ENCODE results near the gene HIPK2. TPM values are rescaled to one million over a fixed set of nuclear protein-coding genes. Genes with fewer than 3 reads are reported as not detected.
A peak's percentile ranks its signal among the peaks of the same experiment; 100 is the strongest.

HIPK2 gene
- total and polyA plus RNA-seq, 3 experiments from 2014 or later: 1.7 to 22.7 (median 21.2) TPM

DNA sequence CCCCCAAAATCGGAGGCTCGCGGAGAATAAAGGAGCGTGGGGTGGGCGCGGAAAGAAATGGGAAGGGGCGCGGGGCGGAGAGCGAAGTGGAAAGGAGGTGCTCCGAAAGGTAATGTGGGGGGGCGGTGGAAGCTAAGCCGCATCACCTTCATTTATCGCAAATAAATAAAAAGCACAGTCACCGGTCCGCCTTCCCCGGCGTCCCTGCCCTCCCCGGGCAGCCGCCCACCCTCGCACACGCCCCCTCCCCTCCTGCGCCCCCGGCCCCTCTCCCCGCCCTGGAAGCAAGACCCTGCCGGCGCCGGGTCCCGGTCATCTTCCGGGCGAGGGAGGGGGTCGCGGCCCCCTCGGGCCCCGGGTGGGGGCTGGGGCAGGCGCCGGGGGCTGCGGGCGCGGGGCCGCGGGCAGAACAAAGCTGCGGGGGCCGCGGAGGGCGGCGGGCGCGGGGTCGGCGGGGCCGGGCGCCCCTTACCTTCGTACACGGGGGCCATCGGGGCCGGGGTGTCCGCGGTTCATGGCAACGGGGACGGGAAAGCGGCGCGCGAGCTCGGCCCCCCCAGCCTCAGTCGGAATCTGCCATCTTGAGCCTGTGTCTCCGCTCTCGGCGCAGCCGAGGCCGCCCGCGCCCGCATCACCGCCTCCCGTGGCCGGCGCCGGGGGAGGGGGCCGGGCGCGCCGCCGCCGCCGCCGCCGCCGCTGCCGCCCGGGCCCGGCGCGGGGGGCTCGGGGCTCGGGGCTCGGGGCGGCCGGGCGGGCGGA lies 486 bp downstream of the HIPK2 start:
- POLR2A ChIA-PET: interaction anchor here (1.2 to 3.2 kb wide), 2 partner anchors 9 to 26 kb away, joined by 3 to 16 read pairs; no protein-coding TSS in a partner anchor
- H3K36me3 Mint-ChIP-seq: peaks cover 0 to 14% (median 3%) of the 10 kb centered on the region in 3 donors
- H3K4me3 Mint-ChIP-seq: peak overlapping the region; percentile 93 to 99 (median 98)

DNA sequence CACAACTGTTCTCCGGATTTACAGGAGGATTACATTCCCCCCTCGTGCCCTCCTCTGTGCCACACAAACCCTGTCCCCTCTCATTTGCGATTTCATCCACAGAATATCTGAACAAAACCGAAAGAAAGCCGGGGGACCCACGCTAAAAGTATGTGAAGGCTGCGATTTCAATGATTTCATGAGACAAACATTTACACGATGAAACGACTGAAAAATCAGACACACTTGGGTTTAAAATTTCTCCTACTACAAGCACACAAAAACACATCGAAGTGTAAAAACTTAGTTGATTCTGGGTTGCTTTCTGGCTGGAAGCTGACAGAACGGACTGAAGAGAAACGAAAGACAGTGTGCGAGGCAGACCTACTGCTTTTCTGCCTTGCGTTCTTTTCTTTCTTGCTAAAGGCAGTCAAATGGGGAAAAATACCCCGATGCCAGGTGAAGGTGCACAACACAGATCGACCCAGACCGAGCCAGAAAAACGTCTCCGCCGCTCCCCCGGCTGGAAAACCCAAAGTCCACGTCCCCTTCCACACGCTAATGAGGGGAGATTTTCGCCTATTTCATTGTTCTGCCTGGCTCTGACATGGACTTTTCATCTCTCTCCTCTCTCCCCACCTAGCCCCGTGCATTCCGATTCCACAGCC lies 1.2 kb downstream of the HIPK2 start:
- Histone ChIP-seq H3K27me3 (ENCODE audit: insufficient read depth, low read length, poor library complexity, severe bottlenecking) (no peaks in the 10 kb centered on the region), H3K27ac (ENCODE audit: low read depth, low read length) (peak overlapping the region; percentile 81), H3K36me3 (ENCODE audit: insufficient read depth, low read length) (no peaks in the 10 kb centered on the region), H3K4me3 (ENCODE audit: low read length) (peak overlapping the region; percentile 72), H3K4me1 (ENCODE audit: insufficient read depth, low read length) (peaks cover 43% of the 10 kb centered on the region), H3K9me3 (ENCODE audit: low read length) (no peaks in the 10 kb centered on the region)
- peak overlapping the region; percentile 91 to 99 (median 96) for H3K27ac Mint-ChIP-seq
- H3K9me3 Mint-ChIP-seq: no peaks in the 10 kb centered on the region
- H3K4me1 Mint-ChIP-seq: peaks cover 42 to 58% (median 54%) of the 10 kb centered on the region in 3 donors
- peaks cover 9 to 15% of the 10 kb centered on the region in 2 donors for H3K27me3 Mint-ChIP-seq
- peaks cover 0 to 14% (median 3%) of the 10 kb centered on the region in 3 donors for H3K36me3 Mint-ChIP-seq
- POLR2A ChIA-PET: interaction anchor here (1.2 to 3.2 kb wide), 2 partner anchors 9 to 25 kb away, joined by 3 to 16 read pairs; no protein-coding TSS in a partner anchor
- peak in 3 of 5 donors; percentile 21 to 49 (median 48) for DNase-seq
- peak overlapping the region; percentile 93 to 99 (median 98) for H3K4me3 Mint-ChIP-seq
- CTCF ChIA-PET: no interaction called here

More for the DNA sequence above, 486 bp downstream of the HIPK2 start:
- Histone ChIP-seq H3K27me3 (ENCODE audit: insufficient read depth, low read length, poor library complexity, severe bottlenecking) (no peaks in the 10 kb centered on the region), H3K4me1 (ENCODE audit: insufficient read depth, low read length) (peaks cover 43% of the 10 kb centered on the region), H3K36me3 (ENCODE audit: insufficient read depth, low read length) (no peaks in the 10 kb centered on the region), H3K4me3 (ENCODE audit: low read length) (peak overlapping the region; percentile 72), H3K27ac (ENCODE audit: low read depth, low read length) (peak overlapping the region; percentile 81), H3K9me3 (ENCODE audit: low read length) (no peaks in the 10 kb centered on the region)
- H3K4me1 Mint-ChIP-seq: peaks cover 39 to 51% (median 48%) of the 10 kb centered on the region in 3 donors
- DNase-seq: peak; percentile 18 to 63 (median 36)
- peaks cover 9 to 15% of the 10 kb centered on the region in 2 donors for H3K27me3 Mint-ChIP-seq
- CTCF ChIA-PET: interaction anchor here (0.6 to 1.0 kb wide), 2 partner anchors 10 to 131 kb away, joined by 3 to 4 read pairs; no protein-coding TSS in a partner anchor
- H3K27ac Mint-ChIP-seq: peak overlapping the region; percentile 91 to 99 (median 96)
- no peaks in the 10 kb centered on the region for H3K9me3 Mint-ChIP-seq

DNA sequence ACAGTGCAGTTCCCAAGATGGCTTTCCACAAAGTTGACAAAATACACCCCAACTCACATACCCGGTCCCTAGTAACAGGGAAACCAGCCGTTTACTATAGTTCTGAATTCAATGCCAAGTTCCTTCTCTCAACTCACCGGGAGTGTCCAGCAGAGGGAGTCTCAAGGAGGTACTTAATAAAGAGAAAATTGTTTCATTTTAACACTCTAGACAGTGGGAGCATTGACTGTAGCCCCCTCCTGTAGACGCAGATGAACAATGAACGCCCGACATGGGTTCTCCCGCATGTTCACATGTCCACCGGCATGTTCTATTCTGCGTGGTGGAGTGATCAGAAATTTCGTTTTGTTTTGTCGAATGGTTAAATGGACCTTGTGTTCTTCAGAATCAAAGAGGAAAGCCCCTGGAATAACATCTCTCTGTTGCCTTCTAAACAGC lies 1.9 kb downstream of the HIPK2 start:
- peak overlapping the region; percentile 52 to 99 (median 96) for H3K27ac Mint-ChIP-seq
- H3K4me1 Mint-ChIP-seq: peaks cover 49 to 66% (median 61%) of the 10 kb centered on the region in 3 donors
- H3K9me3 ChIP-seq (ENCODE audit: low read length): no peaks in the 10 kb centered on the region
- POLR2A ChIA-PET: no interaction called here
- CTCF ChIA-PET: no interaction called here
- H3K27me3 ChIP-seq (ENCODE audit: insufficient read depth, low read length, poor library complexity, severe bottlenecking): no peaks in the 10 kb centered on the region
- H3K36me3 ChIP-seq (ENCODE audit: insufficient read depth, low read length): no peaks in the 10 kb centered on the region
- peaks cover 0 to 16% (median 4%) of the 10 kb centered on the region in 3 donors for H3K36me3 Mint-ChIP-seq
- H3K27ac ChIP-seq (ENCODE audit: low read depth, low read length): peak overlapping the region; percentile 81
- H3K4me3 Mint-ChIP-seq: peak overlapping the region; percentile 93 to 99 (median 98)
- no peaks in the 10 kb centered on the region for H3K9me3 Mint-ChIP-seq
- H3K4me1 ChIP-seq (ENCODE audit: insufficient read depth, low read length): peaks cover 43% of the 10 kb centered on the region
- DNase-seq: peak; percentile 39 to 68 (median 45)
- peaks cover 4 to 10% of the 10 kb centered on the region in 2 donors for H3K27me3 Mint-ChIP-seq
- peak overlapping the region; percentile 72 for H3K4me3 ChIP-seq (ENCODE audit: low read length)

DNA sequence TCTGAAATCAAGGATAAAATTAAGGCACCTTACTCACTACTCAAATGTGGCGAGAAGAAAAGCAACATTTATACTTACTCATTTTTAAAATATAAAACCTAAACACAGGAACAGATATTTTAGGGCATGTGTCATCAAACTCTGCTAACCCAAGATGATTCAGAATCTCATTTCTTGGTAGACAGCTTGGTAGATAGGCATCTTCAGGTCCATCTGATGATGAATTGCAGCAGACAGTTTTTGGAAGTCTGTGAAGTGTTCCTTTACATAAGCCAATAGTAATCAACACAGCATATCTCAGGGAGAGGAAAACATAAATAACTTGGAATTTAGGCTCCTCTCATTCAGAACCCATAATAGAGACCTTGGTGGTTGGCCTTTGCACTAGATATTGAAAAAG lies 3.4 kb downstream of the HIPK2 start:
- Mint-ChIP-seq H3K27me3 (no peaks in the 10 kb centered on the region), H3K4me1 (peaks cover 53 to 70% (median 69%) of the 10 kb centered on the region in 3 donors), H3K27ac (peak overlapping the region in 2 of 8 donors; percentile 11 to 43), H3K9me3 (no peaks in the 10 kb centered on the region), H3K4me3 (peak overlapping the region in 3 of 7 donors; percentile 14 to 99 (median 18)), H3K36me3 (peaks cover 0 to 16% (median 4%) of the 10 kb centered on the region in 3 donors)
- Histone ChIP-seq H3K27me3 (ENCODE audit: insufficient read depth, low read length, poor library complexity, severe bottlenecking) (no peaks in the 10 kb centered on the region), H3K27ac (ENCODE audit: low read depth, low read length) (no peak overlapping the region), H3K4me1 (ENCODE audit: insufficient read depth, low read length) (peaks cover 50% of the 10 kb centered on the region), H3K36me3 (ENCODE audit: insufficient read depth, low read length) (no peaks in the 10 kb centered on the region), H3K9me3 (ENCODE audit: low read length) (no peaks in the 10 kb centered on the region), H3K4me3 (ENCODE audit: low read length) (no peak overlapping the region)
- ChIA-PET CTCF (no interaction called here), POLR2A (no interaction called here)
- no peak for DNase-seq

DNA sequence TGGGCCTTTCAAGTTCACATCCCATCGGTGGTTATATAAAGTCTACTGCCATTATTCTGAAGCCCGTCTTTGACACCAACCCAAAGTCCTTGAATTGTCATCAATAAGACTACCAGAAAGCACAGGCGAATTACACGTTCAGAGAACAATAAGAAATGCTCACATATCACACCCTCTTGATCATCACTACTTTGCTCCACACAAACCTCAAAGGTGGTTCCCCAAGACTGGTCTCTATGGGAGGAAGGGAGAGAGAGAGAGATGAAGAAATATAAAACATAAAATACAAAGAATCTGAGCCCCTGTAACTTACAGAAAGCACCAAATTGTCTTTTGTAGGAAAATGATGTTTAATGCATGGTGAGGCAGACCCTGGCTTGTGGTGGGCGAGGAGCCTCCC lies 4.4 kb downstream of the HIPK2 start:
- Mint-ChIP-seq H3K4me3 (peak overlapping the region in 1 of 7 donors; percentile 99), H3K36me3 (peaks cover 0 to 13% (median 4%) of the 10 kb centered on the region in 3 donors), H3K4me1 (peaks cover 55 to 71% (median 70%) of the 10 kb centered on the region in 3 donors), H3K27ac (peak overlapping the region in 3 of 8 donors; percentile 10 to 54 (median 43)), H3K27me3 (no peaks in the 10 kb centered on the region), H3K9me3 (no peaks in the 10 kb centered on the region)
- H3K4me1 ChIP-seq (ENCODE audit: insufficient read depth, low read length): peaks cover 51% of the 10 kb centered on the region
- no peaks in the 10 kb centered on the region for H3K9me3 ChIP-seq (ENCODE audit: low read length)
- DNase-seq: peak in 1 of 5 donors; percentile 28
- no peaks in the 10 kb centered on the region for H3K36me3 ChIP-seq (ENCODE audit: insufficient read depth, low read length)
- H3K27ac ChIP-seq (ENCODE audit: low read depth, low read length): no peak overlapping the region
- POLR2A ChIA-PET: no interaction called here
- no peaks in the 10 kb centered on the region for H3K27me3 ChIP-seq (ENCODE audit: insufficient read depth, low read length, poor library complexity, severe bottlenecking)
- no peak overlapping the region for H3K4me3 ChIP-seq (ENCODE audit: low read length)
- CTCF ChIA-PET: no interaction called here

DNA sequence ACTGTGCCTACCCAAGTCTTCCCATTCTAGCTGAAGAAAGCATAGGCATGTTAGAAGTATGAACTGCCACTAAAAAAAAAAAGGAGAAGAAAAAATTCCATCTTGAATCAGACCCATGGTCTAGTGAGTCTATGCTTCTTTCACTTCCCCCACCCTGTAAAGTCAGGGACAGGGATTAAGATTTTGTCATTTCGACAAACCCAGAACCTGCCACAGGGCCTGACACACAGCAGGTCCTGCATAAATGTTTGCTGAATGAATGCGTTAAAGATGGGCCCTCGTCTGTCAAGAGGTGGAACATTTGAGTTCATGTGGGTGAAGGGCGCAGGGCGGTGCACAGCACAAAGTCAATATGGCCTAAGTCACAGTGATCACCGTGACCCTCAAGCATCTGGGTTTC lies 4.9 kb downstream of the HIPK2 start:
- no peak for DNase-seq
- Mint-ChIP-seq H3K4me1 (peaks cover 60 to 76% (median 73%) of the 10 kb centered on the region in 3 donors), H3K9me3 (no peaks in the 10 kb centered on the region), H3K4me3 (peak overlapping the region in 1 of 7 donors; percentile 99), H3K36me3 (peaks cover 0 to 11% (median 4%) of the 10 kb centered on the region in 3 donors), H3K27ac (peak overlapping the region in 1 of 8 donors; percentile 43), H3K27me3 (no peaks in the 10 kb centered on the region)
- CTCF ChIA-PET: no interaction called here
- Histone ChIP-seq H3K27me3 (ENCODE audit: insufficient read depth, low read length, poor library complexity, severe bottlenecking) (no peaks in the 10 kb centered on the region), H3K4me3 (ENCODE audit: low read length) (no peak overlapping the region), H3K4me1 (ENCODE audit: insufficient read depth, low read length) (peaks cover 56% of the 10 kb centered on the region), H3K36me3 (ENCODE audit: insufficient read depth, low read length) (no peaks in the 10 kb centered on the region), H3K27ac (ENCODE audit: low read depth, low read length) (no peak overlapping the region), H3K9me3 (ENCODE audit: low read length) (no peaks in the 10 kb centered on the region)
- POLR2A ChIA-PET: no interaction called here

DNA sequence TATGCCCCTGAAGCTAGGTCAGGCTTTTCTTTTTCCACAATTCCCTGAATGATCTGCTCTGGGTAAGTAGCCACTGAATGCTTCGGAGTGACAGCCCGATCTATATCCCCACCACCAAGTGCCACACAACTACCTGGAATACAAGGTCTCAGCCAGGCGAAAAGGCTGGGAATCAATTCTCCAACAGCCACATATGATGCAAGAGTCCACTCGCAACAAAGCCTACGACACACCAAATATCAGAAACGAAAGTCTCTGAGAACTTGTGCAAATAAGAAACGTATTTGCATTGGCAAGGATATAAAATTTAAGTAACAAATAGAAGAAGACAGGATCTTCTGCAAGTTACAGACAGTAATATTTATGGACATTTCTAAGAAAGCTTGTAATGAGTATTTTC lies 5.7 kb downstream of the HIPK2 start:
- H3K36me3 ChIP-seq (ENCODE audit: insufficient read depth, low read length): no peaks in the 10 kb centered on the region
- no peaks in the 10 kb centered on the region for H3K27me3 ChIP-seq (ENCODE audit: insufficient read depth, low read length, poor library complexity, severe bottlenecking)
- no peaks in the 10 kb centered on the region for H3K27me3 Mint-ChIP-seq
- no peak overlapping the region for H3K4me3 Mint-ChIP-seq
- no peaks in the 10 kb centered on the region for H3K9me3 ChIP-seq (ENCODE audit: low read length)
- CTCF ChIA-PET: no interaction called here
- no peaks in the 10 kb centered on the region for H3K9me3 Mint-ChIP-seq
- H3K4me1 Mint-ChIP-seq: peaks cover 68 to 84% (median 81%) of the 10 kb centered on the region in 3 donors
- no peak overlapping the region for H3K27ac ChIP-seq (ENCODE audit: low read depth, low read length)
- peak overlapping the region in 1 of 8 donors; percentile 16 for H3K27ac Mint-ChIP-seq
- H3K36me3 Mint-ChIP-seq: peaks cover 0 to 11% (median 4%) of the 10 kb centered on the region in 3 donors
- peaks cover 62% of the 10 kb centered on the region for H3K4me1 ChIP-seq (ENCODE audit: insufficient read depth, low read length)
- DNase-seq: no peak
- POLR2A ChIA-PET: no interaction called here
- no peak overlapping the region for H3K4me3 ChIP-seq (ENCODE audit: low read length)
